Erythroblast (primary cell): ENCODE measurements around the gene ZNF516.

Experiments used
- DNase-seq, 2 experiments: peaks; one replicate each; lab custom pipeline; 2025; lab: John Stamatoyannopoulos, UW
- GATA1 ChIP-seq: IDR thresholded peaks from 2 replicates; pipeline ENCODE4 v1.6.1; 2011; ENCODE audit warnings: low read depth, mild to moderate bottlenecking, control low read depth, low read length, moderate library complexity
- POLR2A ChIP-seq: IDR thresholded peaks from 2 replicates; pipeline ENCODE4 v1.6.1; 2011; ENCODE audit warnings: mild to moderate bottlenecking, low read length

ZNF516 gene

DNA sequence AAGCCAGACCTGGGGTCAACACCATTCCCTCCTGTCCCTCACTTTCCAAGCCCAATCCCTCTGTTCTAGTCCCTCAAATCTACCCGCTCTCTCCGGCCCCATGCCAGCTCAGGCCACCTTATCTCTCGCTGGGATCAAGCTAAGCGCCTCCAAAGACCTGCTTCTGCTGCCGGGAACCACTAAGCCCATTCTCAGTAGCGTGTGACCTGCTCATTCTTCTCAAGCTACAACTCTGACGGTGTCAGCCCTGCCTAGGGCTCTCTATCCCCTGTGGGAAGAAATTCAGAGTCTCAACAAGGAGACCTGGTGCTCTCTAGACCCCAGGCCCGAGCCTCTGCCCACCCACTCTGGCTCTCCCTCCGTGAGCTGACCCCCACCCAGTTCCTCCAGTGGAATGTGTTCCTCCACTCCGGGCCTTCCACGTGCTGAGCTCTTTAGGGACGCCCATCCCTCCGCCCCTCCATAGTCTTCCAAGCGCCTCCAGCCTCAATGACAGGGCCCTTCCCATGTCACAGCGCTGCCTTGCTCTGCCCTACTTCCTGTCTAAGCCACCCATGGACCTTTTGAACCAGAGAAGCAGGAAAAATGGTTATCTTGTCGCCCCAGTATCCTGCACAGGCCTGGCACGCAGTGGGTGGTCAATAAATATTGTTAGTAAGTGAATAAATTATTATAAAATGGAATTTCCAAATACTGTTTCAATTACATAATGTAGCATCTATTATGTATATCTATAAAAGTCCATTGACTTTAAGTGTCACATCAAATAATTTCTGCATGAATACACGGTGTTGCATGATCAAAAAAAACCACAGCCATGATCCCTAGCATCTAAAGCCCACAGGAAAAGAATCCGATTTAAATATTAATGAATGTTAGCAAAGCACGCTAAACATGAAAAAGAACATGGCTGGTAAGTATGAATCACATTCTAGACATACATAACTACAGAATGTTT, 127.6 kb downstream of the ZNF516 start:
- TF ChIP-seq POLR2A = no peak
- no peak for TF ChIP-seq GATA1
- no peak for DNase-seq

- TF ChIP-seq GATA1 (no peak), POLR2A (no peak)
- DNase-seq = no peak
Measured at GRCh38 chr18:76365561-76365960, 129.5 kb downstream of the ZNF516 start.

- TF ChIP-seq GATA1 (no peak), POLR2A (no peak)
- DNase-seq = no peak
Measured at GRCh38 chr18:76364282-76365259, 130.5 kb downstream of the ZNF516 start.

GRCh38 chr18:76363436-76364120, 131.5 kb downstream of the ZNF516 start:
- DNase-seq = no peak
- TF ChIP-seq GATA1 (no peak), POLR2A (no peak)

DNA sequence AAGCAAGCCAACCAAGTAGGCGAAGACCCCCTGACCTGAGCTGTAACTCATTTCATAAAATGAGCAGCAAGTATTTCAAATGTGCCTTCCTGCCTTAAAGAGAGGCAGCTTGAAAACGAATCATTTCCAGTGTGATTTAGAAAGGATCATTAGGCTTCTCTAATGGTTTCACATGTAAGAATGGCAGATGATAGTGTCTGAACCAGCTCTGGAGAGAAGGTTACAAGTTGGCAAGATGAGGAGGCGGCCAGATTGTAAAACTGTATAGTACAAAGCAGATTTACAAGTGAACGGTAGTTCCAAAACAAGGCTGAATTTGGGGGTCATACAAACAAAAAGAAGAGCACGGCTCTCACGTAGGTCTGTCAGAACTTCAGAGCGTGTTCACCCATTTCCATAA, 132.4 kb downstream of the ZNF516 start:
- TF ChIP-seq GATA1 = no peak
- TF ChIP-seq POLR2A = no peak
- no peak for DNase-seq

- TF ChIP-seq POLR2A (no peak), GATA1 (no peak)
Measured at GRCh38 chr18:76361219-76361618, 133.8 kb downstream of the ZNF516 start.

DNA sequence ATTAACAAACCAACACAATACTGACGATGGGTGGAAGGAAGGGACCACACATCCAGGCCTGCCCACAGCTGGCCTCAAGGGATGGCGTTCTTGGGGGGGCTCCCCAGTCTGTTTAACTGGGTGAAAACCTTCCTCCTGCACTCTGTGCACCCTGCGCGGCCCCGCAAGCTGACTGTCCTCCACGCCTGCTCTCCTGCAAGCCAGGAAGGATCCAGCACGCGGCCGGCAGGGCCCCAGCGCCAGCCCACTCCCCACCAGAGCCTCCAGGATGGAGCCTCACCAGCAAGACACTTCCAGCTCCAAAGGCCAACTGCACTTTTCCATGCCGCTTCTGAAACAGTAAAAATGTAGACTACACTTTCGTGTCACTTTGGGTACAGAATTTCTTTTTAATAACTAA, 135.1 kb downstream of the ZNF516 start:
- no peak for TF ChIP-seq POLR2A
- no peak for DNase-seq

More at GRCh38 chr18:76361219-76361618, 133.8 kb downstream of the ZNF516 start:
- no peak for DNase-seq

- no peak for TF ChIP-seq POLR2A
- TF ChIP-seq GATA1 = no peak
- no peak for DNase-seq
Measured at GRCh38 chr18:76358774-76359173, 136.3 kb downstream of the ZNF516 start.

DNA sequence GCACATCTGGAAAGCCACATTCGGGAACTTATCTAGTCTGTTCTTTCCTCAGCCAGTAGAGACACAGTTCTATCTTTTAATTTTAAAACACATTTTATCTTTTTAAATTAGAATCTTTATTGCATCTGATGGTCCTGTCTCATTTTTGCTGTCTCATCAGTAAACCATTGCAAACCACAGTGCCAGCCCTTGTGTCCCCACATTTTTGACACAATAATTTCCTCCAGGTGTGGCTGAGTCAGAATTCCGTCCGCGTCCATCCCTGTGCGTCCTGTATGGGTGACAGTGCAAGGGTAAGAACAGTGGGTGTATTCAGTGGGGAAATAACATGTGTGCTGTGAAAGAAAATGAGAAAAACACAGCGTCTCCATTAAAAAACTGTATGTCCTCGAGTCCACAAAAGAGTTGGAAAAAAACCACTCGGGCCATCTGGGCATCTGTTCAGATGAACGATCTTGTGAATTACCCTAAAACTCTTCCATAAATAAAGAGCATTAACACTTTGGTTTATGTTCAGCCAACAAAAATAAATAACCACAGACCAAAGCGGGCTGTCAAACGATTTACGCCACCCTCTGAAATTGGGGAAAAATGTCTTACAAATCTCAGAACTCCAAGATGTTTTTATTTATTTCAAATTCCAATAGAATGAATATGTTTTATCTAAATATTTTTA, 137.3 kb downstream of the ZNF516 start:
- no peak for TF ChIP-seq GATA1
- no peak for TF ChIP-seq POLR2A
- DNase-seq = no peak

GRCh38 chr18:76357174-76357573, 137.9 kb downstream of the ZNF516 start:
- no peak for DNase-seq
- TF ChIP-seq POLR2A (no peak), GATA1 (no peak)

DNA sequence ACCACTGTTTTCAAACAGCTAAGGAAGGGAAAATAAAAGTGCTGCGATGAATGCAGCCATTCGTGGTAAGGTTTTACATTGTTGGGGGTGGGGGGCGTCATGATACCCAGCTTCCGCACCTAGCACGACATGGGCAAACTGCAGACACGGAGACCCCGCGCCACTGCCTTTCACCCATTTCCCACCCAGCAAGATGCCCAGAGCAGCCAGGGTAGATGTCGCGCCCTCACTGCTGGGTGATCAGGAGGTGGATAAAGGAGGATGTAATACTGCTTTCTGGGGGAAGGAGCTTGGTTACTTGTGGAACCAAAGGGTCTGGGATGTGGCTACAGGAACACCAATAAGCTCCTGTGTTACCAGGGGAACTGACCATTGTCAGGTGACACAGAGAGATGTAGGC, 138.4 kb downstream of the ZNF516 start:
- DNase-seq = no peak
- no peak for TF ChIP-seq POLR2A
- no peak for TF ChIP-seq GATA1

DNA sequence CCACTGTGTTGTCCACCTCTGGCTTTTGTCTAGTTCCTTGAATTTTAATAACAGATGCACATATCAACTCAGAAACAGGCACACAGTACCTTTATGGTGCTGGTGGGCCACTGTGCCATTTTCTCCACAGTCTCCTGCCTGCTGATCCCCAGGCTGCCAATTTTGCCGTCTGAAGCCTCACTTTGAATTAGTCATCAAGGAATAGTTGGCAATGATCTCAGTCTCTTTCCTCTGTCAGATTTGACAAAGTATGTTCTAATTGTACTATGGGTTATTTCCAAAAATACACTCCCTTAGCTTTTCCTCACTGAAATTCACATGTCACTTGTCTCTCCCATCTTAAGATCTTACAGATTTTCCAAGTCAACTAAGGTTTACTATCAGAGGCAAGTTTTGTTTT, 140.7 kb downstream of the ZNF516 start:
- TF ChIP-seq POLR2A (no peak), GATA1 (no peak)
- no peak for DNase-seq

DNA sequence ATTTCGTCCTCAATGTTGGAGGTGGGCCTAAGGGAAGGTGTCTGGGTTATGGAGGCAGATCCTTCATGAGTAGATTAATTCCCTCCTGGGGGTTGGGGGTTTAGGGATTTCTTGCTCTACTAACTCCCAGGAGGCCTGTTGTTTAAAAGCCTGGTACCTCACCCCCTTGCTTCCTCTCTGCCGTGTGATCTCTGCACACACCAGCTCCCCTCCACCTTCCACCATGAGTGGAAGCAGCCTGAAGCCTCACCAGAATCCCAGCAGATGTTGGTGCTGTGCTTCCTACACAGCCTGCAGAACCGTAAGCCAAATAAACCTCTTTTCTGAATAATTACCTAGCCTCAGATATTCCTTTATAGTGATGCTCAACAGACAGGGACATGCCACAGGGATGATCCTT, 141.5 kb downstream of the ZNF516 start:
- no peak for TF ChIP-seq GATA1
- TF ChIP-seq POLR2A = no peak

More for the DNA sequence above, 141.5 kb downstream of the ZNF516 start:
- no peak for DNase-seq
